SK-N-SH treated with all-trans-retinoic acid at 6 μM for 48 hours (cell line): Measurements from ENCODE around the gene CCL22.

Experiments used
- ATAC-seq: fragments of 200-7000 bp; cut with Tn5 transposase; 3 replicates; pipeline ENCODE4 v1.9.1; 2020; ENCODE audit warnings: mild to moderate bottlenecking, moderate library complexity
- ARNTL ChIP-seq: fragments of 450-650 bp; formaldehyde crosslinking; IDR thresholded peaks from 2 replicates; pipeline ENCODE4 v1.5.0; 2020; ENCODE audit warnings: low read depth, mild to moderate bottlenecking, moderate library complexity, borderline replicate concordance
- BACH2 ChIP-seq: fragments of 250-450 bp; sonication (Bioruptor Pico); IDR thresholded peaks from 2 replicates; pipeline ENCODE4 v1.9.0; 2021; ENCODE audit warnings: mild to moderate bottlenecking, borderline replicate concordance
- CREB5 ChIP-seq: fragments of 250-450 bp; sonication (Bioruptor Pico); IDR thresholded peaks from 2 replicates; pipeline ENCODE4 v1.5.1; 2020; ENCODE audit warnings: low read depth, mild to moderate bottlenecking, moderate library complexity
- CSDC2 ChIP-seq: fragments of 250-450 bp; sonication (Bioruptor Pico); IDR thresholded peaks from 2 replicates; pipeline ENCODE4 v1.5.0; 2020; ENCODE audit warnings: mild to moderate bottlenecking, moderate library complexity
- CSRNP3 ChIP-seq: fragments of 250-450 bp; sonication (Bioruptor Pico); IDR thresholded peaks from 2 replicates; pipeline ENCODE4 v1.5.1; 2021; ENCODE audit warnings: mild to moderate bottlenecking, moderate library complexity
- ESRRG ChIP-seq: fragments of 250-450 bp; sonication (Bioruptor Pico); IDR thresholded peaks from 2 replicates; pipeline ENCODE4 v1.6.1; 2021; ENCODE audit warnings: mild to moderate bottlenecking
- GLIS3 ChIP-seq: fragments of 250-450 bp; sonication (Bioruptor Pico); IDR thresholded peaks from 2 replicates; pipeline ENCODE4 v1.5.0; 2020; ENCODE audit warnings: mild to moderate bottlenecking, moderate library complexity
- ISL1 ChIP-seq: fragments of 250-450 bp; sonication (Bioruptor Pico); IDR thresholded peaks from 2 replicates; pipeline ENCODE4 v2.1.2; 2022; ENCODE audit warnings: mild to moderate bottlenecking, moderate library complexity
- OSR1 ChIP-seq: fragments of 250-450 bp; sonication (Bioruptor Pico); IDR thresholded peaks from 2 replicates; pipeline ENCODE4 v1.8.0; 2022; ENCODE audit warnings: moderate library complexity, mild to moderate bottlenecking, inconsistent platforms
- PATZ1 ChIP-seq: fragments of 250-450 bp; sonication (Bioruptor Pico); IDR thresholded peaks from 2 replicates; pipeline ENCODE4 v1.8.0; 2020; ENCODE audit warnings: mild to moderate bottlenecking, moderate library complexity, borderline replicate concordance
- PPARA ChIP-seq: fragments of 250-450 bp; sonication (Bioruptor Pico); IDR thresholded peaks from 2 replicates; pipeline ENCODE4 v1.5.0; 2020; ENCODE audit warnings: mild to moderate bottlenecking, borderline replicate concordance
- RARB ChIP-seq: fragments of 250-450 bp; sonication (Bioruptor Pico); IDR thresholded peaks from 2 replicates; pipeline ENCODE4 v1.8.0; 2021; ENCODE audit warnings: mild to moderate bottlenecking, moderate library complexity
- SNAI2 ChIP-seq: fragments of 250-450 bp; sonication (Bioruptor Pico); IDR thresholded peaks from 2 replicates; pipeline ENCODE4 v1.5.0; 2020; ENCODE audit warnings: mild to moderate bottlenecking, moderate library complexity
- TCF4 ChIP-seq: fragments of 250-450 bp; sonication (Bioruptor Pico); IDR thresholded peaks from 2 replicates; pipeline ENCODE4 v1.8.0; 2021; ENCODE audit warnings: mild to moderate bottlenecking, moderate library complexity, borderline replicate concordance
- TOX ChIP-seq: fragments of 250-450 bp; sonication (Bioruptor Pico); IDR thresholded peaks from 2 replicates; pipeline ENCODE4 v1.8.0; 2021; ENCODE audit warnings: mild to moderate bottlenecking, moderate library complexity, borderline replicate concordance
- TSHZ2 ChIP-seq: fragments of 250-450 bp; sonication (Bioruptor Pico); IDR thresholded peaks from 2 replicates; pipeline ENCODE4 v1.5.0; 2020; ENCODE audit warnings: mild to moderate bottlenecking, moderate library complexity
- ZC3H10 ChIP-seq: fragments of 250-450 bp; sonication (Bioruptor Pico); IDR thresholded peaks from 2 replicates; pipeline ENCODE4 v1.5.1; 2021; ENCODE audit warnings: mild to moderate bottlenecking, moderate library complexity
- ZFP3 ChIP-seq: fragments of 250-450 bp; sonication (Bioruptor Pico); IDR thresholded peaks from 2 replicates; pipeline ENCODE4 v1.5.0; 2020; ENCODE audit warnings: mild to moderate bottlenecking, moderate library complexity
- ZFP30 ChIP-seq: fragments of 450-650 bp; formaldehyde crosslinking; IDR thresholded peaks from 2 replicates; pipeline ENCODE4 v1.5.0; 2022; ENCODE audit warnings: mild to moderate bottlenecking, moderate library complexity
- ZNF565 ChIP-seq: fragments of 450-650 bp; formaldehyde crosslinking; conservative IDR thresholded peaks from 2 replicates; pipeline ENCODE4 v1.5.0; 2020; ENCODE audit warnings: low read depth, mild to moderate bottlenecking, moderate library complexity
- ZNF70 ChIP-seq: fragments of 450-650 bp; formaldehyde crosslinking; IDR thresholded peaks from 2 replicates; pipeline ENCODE4 v1.5.0; 2020; ENCODE audit warnings: mild to moderate bottlenecking, moderate library complexity
- ZNF8 ChIP-seq: fragments of 450-650 bp; formaldehyde crosslinking; IDR thresholded peaks from 2 replicates; pipeline ENCODE4 v1.5.0; 2020; ENCODE audit warnings: mild to moderate bottlenecking, moderate library complexity

The CCL22 gene

GRCh38 chr16:57409870-57410587, 51.4 kb downstream of the CCL22 start:
- TF ChIP-seq OSR1 (CRISPR knock-in tag), result no peak
- TF ChIP-seq PPARA (CRISPR knock-in tag), result no peak
- TF ChIP-seq ZNF8, result 0 out of 2 replicates have a peak, but pooled peaks have one; percentile 9
- TF ChIP-seq ISL1 (CRISPR knock-in tag), result no peak
- ATAC-seq, result no peak

GRCh38 chr16:57411362-57411976, 52.9 kb downstream of the CCL22 start:
- no peak for TF ChIP-seq ZFP3 (CRISPR knock-in tag)
- no peak for TF ChIP-seq TOX (CRISPR knock-in tag)
- ATAC-seq, result no peak

GRCh38 chr16:57412584-57412983, 54.0 kb downstream of the CCL22 start:
- TF ChIP-seq ESRRG (CRISPR knock-in tag) (no peak), CSRNP3 (CRISPR knock-in tag) (no peak), ZFP3 (CRISPR knock-in tag) (no peak), SNAI2 (CRISPR knock-in tag) (no peak), TCF4 (no peak), ZNF70 (CRISPR knock-in tag) (no peak), GLIS3 (CRISPR knock-in tag) (no peak), OSR1 (CRISPR knock-in tag) (no peak), ZNF8 (no peak), TOX (CRISPR knock-in tag) (no peak), ARNTL (CRISPR knock-in tag) (no peak), PATZ1 (no peak), ZNF565 (CRISPR knock-in tag) (no peak), CREB5 (CRISPR knock-in tag) (no peak), CSDC2 (CRISPR knock-in tag) (no peak), BACH2 (CRISPR knock-in tag) (no peak), ISL1 (CRISPR knock-in tag) (no peak), RARB (CRISPR knock-in tag) (no peak)
- ATAC-seq, result no peak

- ATAC-seq, result no peak
Observed at GRCh38 chr16:57413301-57413730, 54.7 kb downstream of the CCL22 start.

More at GRCh38 chr16:57413301-57413730, 54.7 kb downstream of the CCL22 start:
- TF ChIP-seq ZFP3 (CRISPR knock-in tag), result no peak
- TF ChIP-seq TSHZ2 (CRISPR knock-in tag), result no peak
- no peak for TF ChIP-seq ZNF8
- TF ChIP-seq PATZ1, result no peak
- TF ChIP-seq CREB5 (CRISPR knock-in tag), result no peak
- TF ChIP-seq ARNTL (CRISPR knock-in tag), result no peak
- TF ChIP-seq BACH2 (CRISPR knock-in tag), result no peak
- no peak for TF ChIP-seq ZNF70 (CRISPR knock-in tag)
- TF ChIP-seq RARB (CRISPR knock-in tag), result no peak
- TF ChIP-seq ZFP30 (CRISPR knock-in tag), result no peak
- no peak for TF ChIP-seq PPARA (CRISPR knock-in tag)
- TF ChIP-seq TOX (CRISPR knock-in tag), result no peak
- no peak for TF ChIP-seq ESRRG (CRISPR knock-in tag)
- TF ChIP-seq TCF4, result no peak
- no peak for TF ChIP-seq ISL1 (CRISPR knock-in tag)
- TF ChIP-seq GLIS3 (CRISPR knock-in tag), result no peak
- no peak for TF ChIP-seq SNAI2 (CRISPR knock-in tag)
- TF ChIP-seq ZC3H10 (CRISPR knock-in tag), result no peak
